ENCODE measurements around the gene HSD11B1L. TPM values are rescaled to one million over a fixed set of nuclear protein-coding genes. Genes with fewer than 3 reads are reported as not detected.

HSD11B1L gene
- total RNA-seq, 2 donors from 2014 or later: 10.3 to 12.6 TPM

DNA sequence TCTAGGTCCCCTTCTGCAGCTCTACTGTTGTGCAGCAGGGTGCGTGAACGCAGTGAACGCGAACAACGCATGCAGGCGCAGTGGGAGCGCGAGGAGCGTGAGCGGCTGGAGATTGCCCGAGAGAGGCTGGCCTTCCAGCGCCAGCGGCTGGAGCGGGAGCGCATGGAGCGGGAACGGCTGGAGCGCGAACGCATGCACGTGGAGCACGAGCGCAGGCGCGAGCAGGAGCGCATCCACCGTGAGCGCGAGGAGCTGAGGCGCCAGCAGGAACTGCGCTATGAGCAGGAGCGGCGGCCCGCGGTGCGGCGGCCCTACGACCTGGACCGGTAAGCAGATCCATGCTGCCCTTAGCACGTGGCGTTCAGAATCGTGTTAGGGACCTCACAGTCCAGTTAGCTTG is 19.3 kb upstream of the HSD11B1L start:
- Histone ChIP-seq H3K9me3 (no peaks in the 10 kb centered on the region), H3K4me1 (no peaks in the 10 kb centered on the region), H3K27ac (no peak overlapping the region), H3K27me3 (no peaks in the 10 kb centered on the region), H3K36me3 (peaks cover 99% of the 10 kb centered on the region), H3K4me3 (no peak overlapping the region)
- no peak for DNase-seq (ENCODE audit: low spot score)
- TF ChIP-seq, protein P1, sequence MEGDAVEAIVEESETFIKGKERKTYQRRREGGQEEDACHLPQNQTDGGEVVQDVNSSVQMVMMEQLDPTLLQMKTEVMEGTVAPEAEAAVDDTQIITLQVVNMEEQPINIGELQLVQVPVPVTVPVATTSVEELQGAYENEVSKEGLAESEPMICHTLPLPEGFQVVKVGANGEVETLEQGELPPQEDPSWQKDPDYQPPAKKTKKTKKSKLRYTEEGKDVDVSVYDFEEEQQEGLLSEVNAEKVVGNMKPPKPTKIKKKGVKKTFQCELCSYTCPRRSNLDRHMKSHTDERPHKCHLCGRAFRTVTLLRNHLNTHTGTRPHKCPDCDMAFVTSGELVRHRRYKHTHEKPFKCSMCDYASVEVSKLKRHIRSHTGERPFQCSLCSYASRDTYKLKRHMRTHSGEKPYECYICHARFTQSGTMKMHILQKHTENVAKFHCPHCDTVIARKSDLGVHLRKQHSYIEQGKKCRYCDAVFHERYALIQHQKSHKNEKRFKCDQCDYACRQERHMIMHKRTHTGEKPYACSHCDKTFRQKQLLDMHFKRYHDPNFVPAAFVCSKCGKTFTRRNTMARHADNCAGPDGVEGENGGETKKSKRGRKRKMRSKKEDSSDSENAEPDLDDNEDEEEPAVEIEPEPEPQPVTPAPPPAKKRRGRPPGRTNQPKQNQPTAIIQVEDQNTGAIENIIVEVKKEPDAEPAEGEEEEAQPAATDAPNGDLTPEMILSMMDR (IDR thresholded peaks at IDR 0.05): no peak

GRCh38 chr19:5663904-5664303 is 16.9 kb upstream of the HSD11B1L start:
- peaks cover 95% of the 10 kb centered on the region for H3K36me3 ChIP-seq
- no peak overlapping the region for H3K4me3 ChIP-seq
- no peak overlapping the region for H3K27ac ChIP-seq
- H3K4me1 ChIP-seq: no peaks in the 10 kb centered on the region
- H3K9me3 ChIP-seq: no peaks in the 10 kb centered on the region
- DNase-seq (ENCODE audit: low spot score): no peak
- TF ChIP-seq, protein P1 (IDR thresholded peaks at IDR 0.05): no peak
- no peaks in the 10 kb centered on the region for H3K27me3 ChIP-seq

GRCh38 chr19:5664515-5664914 is 16.3 kb upstream of the HSD11B1L start:
- Histone ChIP-seq H3K27me3 (no peaks in the 10 kb centered on the region), H3K4me3 (no peak overlapping the region), H3K9me3 (no peaks in the 10 kb centered on the region), H3K36me3 (peaks cover 95% of the 10 kb centered on the region), H3K27ac (no peak overlapping the region), H3K4me1 (no peaks in the 10 kb centered on the region)
- DNase-seq (ENCODE audit: low spot score): no peak
- TF ChIP-seq, protein P1 (IDR thresholded peaks at IDR 0.05): no peak

- H3K27ac ChIP-seq: no peak overlapping the region
- H3K27me3 ChIP-seq: no peaks in the 10 kb centered on the region
- DNase-seq (ENCODE audit: low spot score): no peak
- no peaks in the 10 kb centered on the region for H3K4me1 ChIP-seq
- no peak overlapping the region for H3K4me3 ChIP-seq
- peaks cover 85% of the 10 kb centered on the region for H3K36me3 ChIP-seq
- TF ChIP-seq, protein P1 (IDR thresholded peaks at IDR 0.05): no peak
- no peaks in the 10 kb centered on the region for H3K9me3 ChIP-seq
Observed at GRCh38 chr19:5665781-5666513, 14.9 kb upstream of the HSD11B1L start.

- Histone ChIP-seq H3K27me3 (no peaks in the 10 kb centered on the region), H3K27ac (no peak overlapping the region), H3K4me3 (no peak overlapping the region), H3K9me3 (no peaks in the 10 kb centered on the region), H3K4me1 (no peaks in the 10 kb centered on the region), H3K36me3 (peaks cover 78% of the 10 kb centered on the region)
- TF ChIP-seq, protein P1 (IDR thresholded peaks at IDR 0.05): no peak
- no peak for DNase-seq (ENCODE audit: low spot score)
Observed at GRCh38 chr19:5666921-5667610, 13.8 kb upstream of the HSD11B1L start.

Measured in right atrium auricular region (tissue), 2 donors.